ENCODE data around the gene ZNF195. TPM values are rescaled to one million over a fixed set of nuclear protein-coding genes. Genes with fewer than 3 reads are reported as not detected.

ZNF195 gene
- total and polyA plus RNA-seq, 10 of the 15 experiments (the other 5 are each of a cell fraction or from before 2014, with no cell fraction given): 30.4 to 51.8 (median 37.8) TPM

GRCh38 chr11:3380706-3381545, 2.0 kb upstream of the ZNF195 start:
- RAD21 ChIA-PET (ENCODE audit: unreplicated experiment): interaction anchor here (1.1 to 1.8 kb wide), 2 partner anchors 40 to 42 kb away, joined by 4 read pairs; no protein-coding TSS in a partner anchor
- CTCF ChIA-PET: interaction anchor here (0.6 to 6.1 kb wide), 5 partner anchors 27 to 40 kb away, joined by 3 to 58 read pairs (median 4); no protein-coding TSS in a partner anchor
- TF ChIP-seq STAT3 (IDR thresholded peaks at IDR 0.05; ENCODE audit: low read depth, low read length) (no peak), IKZF2 (IDR thresholded peaks at IDR 0.05) (no peak), MTA3 (IDR thresholded peaks at IDR 0.05; ENCODE audit: borderline replicate concordance, low read length) (no peak)
- TF ChIP-seq, protein P1, sequence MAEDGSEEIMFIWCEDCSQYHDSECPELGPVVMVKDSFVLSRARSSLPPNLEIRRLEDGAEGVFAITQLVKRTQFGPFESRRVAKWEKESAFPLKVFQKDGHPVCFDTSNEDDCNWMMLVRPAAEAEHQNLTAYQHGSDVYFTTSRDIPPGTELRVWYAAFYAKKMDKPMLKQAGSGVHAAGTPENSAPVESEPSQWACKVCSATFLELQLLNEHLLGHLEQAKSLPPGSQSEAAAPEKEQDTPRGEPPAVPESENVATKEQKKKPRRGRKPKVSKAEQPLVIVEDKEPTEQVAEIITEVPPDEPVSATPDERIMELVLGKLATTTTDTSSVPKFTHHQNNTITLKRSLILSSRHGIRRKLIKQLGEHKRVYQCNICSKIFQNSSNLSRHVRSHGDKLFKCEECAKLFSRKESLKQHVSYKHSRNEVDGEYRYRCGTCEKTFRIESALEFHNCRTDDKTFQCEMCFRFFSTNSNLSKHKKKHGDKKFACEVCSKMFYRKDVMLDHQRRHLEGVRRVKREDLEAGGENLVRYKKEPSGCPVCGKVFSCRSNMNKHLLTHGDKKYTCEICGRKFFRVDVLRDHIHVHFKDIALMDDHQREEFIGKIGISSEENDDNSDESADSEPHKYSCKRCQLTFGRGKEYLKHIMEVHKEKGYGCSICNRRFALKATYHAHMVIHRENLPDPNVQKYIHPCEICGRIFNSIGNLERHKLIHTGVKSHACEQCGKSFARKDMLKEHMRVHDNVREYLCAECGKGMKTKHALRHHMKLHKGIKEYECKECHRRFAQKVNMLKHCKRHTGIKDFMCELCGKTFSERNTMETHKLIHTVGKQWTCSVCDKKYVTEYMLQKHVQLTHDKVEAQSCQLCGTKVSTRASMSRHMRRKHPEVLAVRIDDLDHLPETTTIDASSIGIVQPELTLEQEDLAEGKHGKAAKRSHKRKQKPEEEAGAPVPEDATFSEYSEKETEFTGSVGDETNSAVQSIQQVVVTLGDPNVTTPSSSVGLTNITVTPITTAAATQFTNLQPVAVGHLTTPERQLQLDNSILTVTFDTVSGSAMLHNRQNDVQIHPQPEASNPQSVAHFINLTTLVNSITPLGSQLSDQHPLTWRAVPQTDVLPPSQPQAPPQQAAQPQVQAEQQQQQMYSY (CRISPR knock-in tag; IDR thresholded peaks at IDR 0.05): no peak
- H3K9me3 ChIP-seq (replicated peaks; ENCODE audit: control insufficient read depth, insufficient read depth, low read length): peaks cover 22% of the 10 kb centered on the region
- ATAC-seq: no peak
- H3K4me2 ChIP-seq (ENCODE audit: control insufficient read depth, insufficient read depth): no peak overlapping the region
- H2AFZ ChIP-seq (ENCODE audit: control insufficient read depth, low read depth, low read length): no peak overlapping the region
- peaks cover 0 to 17% of the 10 kb centered on the region in 2 experiments; a peak in 2 of 4 replicates for H3K36me3 ChIP-seq (ENCODE audit: control insufficient read depth in 2 of 2, insufficient read depth in 2 of 2, low read length in 1 of 2)
- 0 out of 2 replicates have a peak, but pooled peaks cover 9% of the 10 kb centered on the region for H3K4me1 ChIP-seq (ENCODE audit: control insufficient read depth, insufficient read depth, low read length)
- no peak for FAIRE-seq
- POLR2A ChIA-PET: interaction anchor here (1.6 kb wide), 1 partner anchor 16 kb away, joined by 6 read pairs; no protein-coding TSS in a partner anchor
- H3K9ac ChIP-seq (ENCODE audit: control insufficient read depth, insufficient read depth, low read length): no peak overlapping the region
- peaks cover 30% of the 10 kb centered on the region for H3K79me2 ChIP-seq (ENCODE audit: control insufficient read depth, insufficient read depth, low read length)
- no peaks in the 10 kb centered on the region for H4K20me1 ChIP-seq (ENCODE audit: control insufficient read depth, insufficient read depth)
- no peak for DNase-seq (ENCODE audit: low read depth, low spot score)
- H3K27ac ChIP-seq (ENCODE audit: control insufficient read depth, insufficient read depth): no peak overlapping the region
- H3K27me3 ChIP-seq (replicated peaks in 1 of 2; ENCODE audit: control insufficient read depth in 2 of 2, insufficient read depth in 2 of 2, low read length in 1 of 2): no peaks in the 10 kb centered on the region
- no peak overlapping the region for H3K4me3 ChIP-seq
- in situ Hi-C loops (cut with MboI) (no loop called here), intact Hi-C loops (cut with micrococcal nuclease; ENCODE audit: unreplicated experiment) (no loop called here)
- SMC1A ChIA-PET (ENCODE audit: uncharacterized antibody, unreplicated experiment): interaction anchor here (0.9 to 3.8 kb wide), 3 partner anchors 18 to 39 kb away, joined by 3 to 16 read pairs (median 16); no protein-coding TSS in a partner anchor
- WGBS (ENCODE audit: insufficient coverage, insufficient replicate concordance, low lambda C conversion rate, missing lambda C conversion rate): 59% methylated on average over 12 of the region's 12 CpGs
- no TSS peak for BruUV-seq (replicated peaks)
